HCEC 1CT (cell line): ENCODE data around the gene BSDC1.
"Not testable (repeated sequence)": the region's sequence is repeated elsewhere in the genome, so short reads cannot be mapped to it uniquely, and the experiment has no call there.

ENCODE experiments used
- DNase-seq: peaks from one replicate; pipeline ENCODE4 v3.0.0-alpha.2; 2017

The BSDC1 gene

DNA sequence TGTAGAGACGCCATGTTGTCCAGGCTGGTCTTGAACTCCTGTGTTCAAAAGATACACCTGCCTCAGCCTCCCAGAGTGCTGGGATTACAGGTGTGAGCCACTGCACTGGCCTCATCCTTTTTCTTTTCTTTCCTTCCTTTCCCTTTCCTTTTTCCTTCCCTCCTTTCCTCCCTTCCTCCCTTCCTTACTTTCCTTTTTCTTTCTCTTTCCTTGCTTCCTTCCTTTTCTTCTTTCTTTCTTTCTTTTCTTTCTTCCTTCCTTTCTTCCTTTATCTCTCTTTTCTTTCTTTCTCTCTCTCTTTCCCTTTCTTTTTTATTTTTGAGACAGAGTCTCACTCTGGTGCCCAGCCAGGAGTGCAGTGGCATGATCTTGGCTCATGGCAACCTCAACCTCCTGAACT lies 37.8 kb downstream of the BSDC1 start:
- no peak for DNase-seq

GRCh38 chr1:32355778-32356177 lies 38.5 kb downstream of the BSDC1 start:
- DNase-seq: not testable (repeated sequence)

- peak; percentile 49 for DNase-seq
Measured at GRCh38 chr1:32353886-32354570, 40.2 kb downstream of the BSDC1 start.

DNA sequence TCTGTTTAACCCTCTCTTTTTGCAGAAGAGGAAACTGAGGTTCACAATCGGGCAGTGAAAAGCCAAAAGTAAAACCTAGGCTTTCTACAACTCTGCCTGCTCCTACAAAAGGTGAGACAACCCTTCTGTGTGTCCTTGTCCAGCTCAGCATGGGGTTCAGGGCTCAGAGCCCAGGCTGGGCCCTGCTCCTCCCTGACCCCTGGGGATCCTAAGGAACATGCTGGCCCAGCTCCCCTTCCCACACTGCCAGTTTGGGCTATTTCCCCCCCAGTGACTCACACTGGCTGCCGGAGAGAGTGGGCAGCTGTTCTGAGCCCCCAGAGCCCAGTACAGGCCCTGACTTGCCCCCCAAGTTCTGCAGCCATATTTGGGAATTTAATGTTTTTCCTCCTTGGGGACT lies 40.8 kb downstream of the BSDC1 start:
- DNase-seq: no peak

DNA sequence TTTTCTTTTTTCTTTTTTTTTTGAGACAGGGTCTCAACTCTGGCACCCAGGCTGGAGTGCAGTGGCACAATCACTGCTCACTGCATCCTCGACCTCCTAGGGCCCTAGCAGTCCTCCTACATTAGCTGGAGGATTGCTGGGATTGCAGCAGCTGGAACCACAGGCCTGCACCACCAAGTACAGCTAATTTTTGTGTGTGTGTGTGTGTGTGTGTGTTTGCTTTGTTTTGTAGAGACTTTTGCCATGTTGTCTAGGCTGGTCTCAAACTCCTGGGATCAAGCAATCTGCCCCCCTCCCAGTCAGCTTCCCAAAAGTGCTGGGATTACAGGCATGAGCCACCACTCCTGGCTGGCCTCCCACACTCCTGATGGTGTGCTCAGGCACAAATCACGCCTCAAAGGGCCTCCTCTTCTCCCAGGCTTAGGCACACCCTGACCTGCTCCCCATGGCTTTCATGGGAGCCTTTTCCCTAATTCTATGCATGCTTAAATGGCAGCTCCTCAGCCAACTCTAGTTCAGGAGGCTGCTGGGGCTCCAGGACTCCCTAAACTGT lies 41.3 kb downstream of the BSDC1 start:
- DNase-seq: no peak

- no peak for DNase-seq
Measured at GRCh38 chr1:32352239-32352745, 41.9 kb downstream of the BSDC1 start.

DNA sequence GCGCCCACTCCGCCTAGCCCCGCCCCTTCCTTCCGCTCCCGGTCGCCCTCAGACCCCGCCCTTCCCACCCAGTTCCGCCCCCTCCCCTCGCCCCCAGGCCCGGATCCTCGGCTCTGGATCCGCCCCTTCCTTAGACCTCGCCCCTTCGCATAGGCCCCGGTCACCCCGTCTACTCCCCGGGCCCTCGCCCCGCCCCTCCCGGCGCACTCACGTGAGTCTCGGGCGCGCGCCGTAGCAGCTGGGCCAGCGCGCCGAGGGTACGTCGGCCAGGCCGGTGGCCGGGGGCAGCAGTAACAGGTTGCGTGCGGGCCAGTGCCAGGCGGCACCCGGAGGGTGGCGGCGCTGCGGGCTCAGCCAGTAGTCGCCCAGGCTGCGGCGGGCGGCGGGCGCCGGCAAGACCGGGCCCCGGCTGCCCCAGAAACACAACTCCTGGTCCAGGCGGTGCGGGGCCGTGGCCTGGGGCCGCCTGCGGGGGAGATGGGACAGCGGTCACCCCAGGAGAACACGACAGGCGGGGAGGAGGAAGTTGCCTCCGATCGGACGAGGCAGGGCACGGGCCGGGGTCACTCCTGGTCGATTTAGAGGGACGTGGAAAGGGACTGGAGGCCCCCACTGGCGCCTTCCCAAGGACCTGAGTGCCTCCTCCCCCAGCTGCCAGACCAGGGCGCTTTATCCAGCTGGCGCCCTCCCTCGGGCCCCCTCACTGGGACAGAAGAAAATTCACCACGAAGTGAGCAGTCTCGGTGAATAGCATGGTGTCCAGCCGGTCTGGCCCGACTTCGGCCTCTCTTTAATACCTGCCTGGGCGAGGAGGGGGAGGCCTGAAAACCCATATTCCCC lies 42.6 kb downstream of the BSDC1 start:
- peak; percentile 90 for DNase-seq

DNA sequence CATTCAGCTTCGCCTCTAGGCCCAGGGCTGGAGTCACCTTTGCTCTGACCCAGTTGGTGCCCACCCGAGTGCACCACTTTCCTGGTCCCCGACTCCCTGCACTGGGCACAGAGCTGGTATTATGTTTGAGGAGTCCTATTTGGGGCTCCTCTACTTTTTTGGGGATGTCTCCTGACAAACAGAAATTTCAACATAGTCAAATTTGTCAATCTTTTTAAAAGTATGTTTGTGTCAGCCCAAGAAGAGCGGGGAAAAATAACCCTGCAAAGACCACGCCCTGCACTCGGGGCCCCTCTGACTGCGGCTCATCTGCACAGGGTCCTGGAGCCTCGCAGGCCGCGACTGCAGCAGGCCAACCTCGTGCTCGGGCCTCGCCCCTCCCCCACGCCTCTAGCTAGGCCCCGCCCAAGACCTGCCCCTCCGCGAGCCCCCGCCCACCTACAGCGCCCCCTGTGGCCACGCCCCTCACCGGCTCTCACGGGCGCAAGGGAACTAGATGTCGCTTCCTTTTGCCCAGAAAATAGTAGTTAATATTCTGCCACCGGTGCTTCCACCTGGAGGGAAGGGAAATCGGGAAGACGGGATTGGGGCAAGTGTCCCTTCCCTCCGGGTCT lies 43.3 kb downstream of the BSDC1 start:
- peak; percentile 62 for DNase-seq

DNA sequence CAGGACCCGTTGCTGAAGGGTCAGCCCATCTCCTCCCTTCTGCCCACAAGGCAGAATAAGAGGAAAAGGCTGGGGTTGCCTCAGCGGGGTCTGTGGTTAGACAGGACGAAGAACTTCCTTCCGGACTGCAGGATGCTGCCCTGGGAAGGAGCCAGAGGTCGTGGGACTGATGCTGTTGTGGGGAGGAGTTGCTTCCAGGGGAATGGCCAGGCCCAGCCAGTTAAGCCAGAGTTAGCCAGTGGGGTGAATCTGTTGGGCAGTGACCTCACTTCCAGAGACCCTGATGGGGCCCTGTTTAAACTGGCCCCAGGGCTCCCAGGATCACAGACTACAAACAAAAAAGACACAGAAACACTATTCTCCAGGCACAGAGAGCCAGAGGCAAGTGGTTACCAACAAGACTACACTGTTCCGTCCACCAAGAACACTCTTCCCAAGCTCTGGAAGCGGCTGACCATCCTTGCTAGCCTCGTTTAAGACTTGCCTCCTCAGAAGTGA lies 45.0 kb downstream of the BSDC1 start:
- DNase-seq: peak; percentile 84

- DNase-seq: no peak
Measured at GRCh38 chr1:32346532-32347157, 47.6 kb downstream of the BSDC1 start.

- DNase-seq: peak; percentile 20
Measured at GRCh38 chr1:32345289-32345827, 48.9 kb downstream of the BSDC1 start.

- DNase-seq: no peak
Measured at GRCh38 chr1:32342704-32343103, 51.5 kb downstream of the BSDC1 start.

GRCh38 chr1:32341971-32342370 lies 52.3 kb downstream of the BSDC1 start:
- DNase-seq: no peak

DNA sequence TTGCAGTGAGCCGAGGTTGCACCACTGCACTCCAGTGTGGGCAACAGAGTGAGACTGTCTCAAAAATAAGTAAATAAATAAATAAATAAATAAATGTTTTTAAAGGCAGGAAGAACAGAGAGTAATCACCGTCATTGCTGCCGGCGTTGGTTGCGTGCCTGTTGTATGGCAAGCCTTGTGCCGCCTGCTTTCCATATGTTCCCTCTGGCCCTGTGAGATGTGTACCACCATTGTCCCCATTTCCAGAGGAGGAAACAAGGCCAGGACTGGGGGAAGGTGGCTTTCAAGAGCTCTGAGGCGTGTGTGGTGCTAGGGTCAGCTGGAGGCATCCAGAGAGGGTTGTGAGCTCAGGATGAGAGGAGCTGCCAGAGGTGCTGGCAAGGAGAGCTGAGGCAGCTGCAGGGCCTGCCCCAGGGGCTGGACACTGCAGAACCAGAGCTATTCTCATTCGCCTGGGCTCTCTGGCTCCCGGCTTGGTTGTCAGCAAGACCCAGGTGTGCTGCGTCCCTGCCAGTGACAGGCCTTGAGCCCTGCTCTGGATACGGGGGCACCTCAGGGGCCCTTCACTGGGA lies 53.0 kb downstream of the BSDC1 start:
- DNase-seq: no peak

DNA sequence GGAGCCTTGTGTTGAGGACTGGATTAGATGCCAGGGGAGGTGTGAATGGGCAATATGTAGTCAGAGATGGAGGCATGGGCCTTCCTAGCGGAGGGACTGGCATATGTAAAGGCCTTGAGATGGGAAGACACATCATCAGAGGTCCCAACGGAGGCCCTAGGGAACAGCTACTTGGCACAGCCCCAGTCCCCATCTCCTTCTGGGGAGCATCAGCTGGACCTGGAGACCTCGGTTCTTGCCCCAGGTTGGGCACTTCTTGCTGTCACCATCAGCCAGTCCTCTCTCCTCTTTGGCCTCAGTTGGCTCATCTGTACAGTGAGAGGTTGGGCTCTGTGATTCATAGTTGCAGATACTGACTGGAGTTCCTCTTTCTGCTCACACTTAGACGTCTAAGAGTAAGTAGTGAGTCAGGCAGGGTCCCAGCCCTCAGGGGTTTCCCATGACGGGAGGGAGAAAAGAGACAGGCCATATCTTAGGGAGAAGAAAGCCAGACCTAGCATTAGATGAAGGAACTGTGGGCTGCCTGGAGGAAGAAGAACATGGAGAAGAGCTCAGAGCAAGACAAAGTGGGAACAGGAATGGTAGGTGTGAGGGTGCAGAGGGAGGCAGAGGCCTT lies 54.8 kb downstream of the BSDC1 start:
- DNase-seq: no peak

DNA sequence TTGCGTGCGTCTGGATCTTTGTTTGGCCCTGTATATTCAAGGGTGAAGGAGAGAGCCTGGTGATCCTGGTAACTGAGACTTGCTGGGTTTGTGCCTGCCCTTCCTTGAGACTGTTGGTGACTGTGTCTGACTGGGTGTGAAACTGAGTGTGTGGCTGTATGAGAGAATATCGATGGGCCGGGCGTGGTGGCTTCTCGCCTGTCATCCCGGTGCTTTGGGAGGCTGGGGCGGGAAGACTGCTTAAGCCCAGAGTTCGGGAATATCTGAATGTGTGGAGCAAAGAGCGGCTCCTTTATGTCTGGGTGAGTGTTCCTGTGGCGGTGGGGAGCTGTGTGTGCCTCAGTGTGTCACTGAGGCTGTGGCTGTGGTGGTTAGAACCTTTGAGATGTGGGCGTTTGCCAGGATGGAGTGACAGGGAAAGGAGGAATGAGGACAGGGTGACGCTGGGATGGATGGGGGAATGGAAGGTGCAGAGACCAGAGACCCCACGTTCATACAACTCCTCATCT lies 55.5 kb downstream of the BSDC1 start:
- no peak for DNase-seq

GRCh38 chr1:32337855-32338636 lies 56.2 kb downstream of the BSDC1 start:
- DNase-seq: no peak

GRCh38 chr1:32336963-32337675 lies 57.1 kb downstream of the BSDC1 start:
- DNase-seq: no peak

GRCh38 chr1:32336591-32336932 lies 57.7 kb downstream of the BSDC1 start:
- no peak for DNase-seq
